Inflammatory macrophage (primary cell): ENCODE results near the gene CRAMP1.
"Not testable (repeated sequence)": the region's sequence is repeated elsewhere in the genome, so short reads cannot be mapped to it uniquely, and the experiment has no call there.

Experiments used
- DNase-seq, 2 donors: peaks; one replicate each; pipeline ENCODE4 v3.0.0-alpha.2; 2020 to 2022

Gene CRAMP1

GRCh38 chr16:1713933-1714332 lies 101.8 kb downstream of the CRAMP1 start:
- DNase-seq, result no peak

- no peak for DNase-seq
Observed at GRCh38 chr16:1715220-1715619, 103.1 kb downstream of the CRAMP1 start.

GRCh38 chr16:1718236-1718635 lies 106.1 kb downstream of the CRAMP1 start:
- DNase-seq, result not testable (repeated sequence)

GRCh38 chr16:1719559-1720229 lies 107.5 kb downstream of the CRAMP1 start:
- peak; percentile 59 to 66 for DNase-seq

GRCh38 chr16:1721372-1721771 lies 109.2 kb downstream of the CRAMP1 start:
- DNase-seq, result no peak

- peak; percentile 45 to 49 for DNase-seq
Observed at GRCh38 chr16:1723450-1724147, 111.4 kb downstream of the CRAMP1 start.

- DNase-seq, result no peak
Observed at GRCh38 chr16:1724491-1724890, 112.3 kb downstream of the CRAMP1 start.

- DNase-seq, result no peak
Observed at GRCh38 chr16:1726661-1727502, 114.7 kb downstream of the CRAMP1 start.
